Measurements from ENCODE around the gene CCL17.

DNA sequence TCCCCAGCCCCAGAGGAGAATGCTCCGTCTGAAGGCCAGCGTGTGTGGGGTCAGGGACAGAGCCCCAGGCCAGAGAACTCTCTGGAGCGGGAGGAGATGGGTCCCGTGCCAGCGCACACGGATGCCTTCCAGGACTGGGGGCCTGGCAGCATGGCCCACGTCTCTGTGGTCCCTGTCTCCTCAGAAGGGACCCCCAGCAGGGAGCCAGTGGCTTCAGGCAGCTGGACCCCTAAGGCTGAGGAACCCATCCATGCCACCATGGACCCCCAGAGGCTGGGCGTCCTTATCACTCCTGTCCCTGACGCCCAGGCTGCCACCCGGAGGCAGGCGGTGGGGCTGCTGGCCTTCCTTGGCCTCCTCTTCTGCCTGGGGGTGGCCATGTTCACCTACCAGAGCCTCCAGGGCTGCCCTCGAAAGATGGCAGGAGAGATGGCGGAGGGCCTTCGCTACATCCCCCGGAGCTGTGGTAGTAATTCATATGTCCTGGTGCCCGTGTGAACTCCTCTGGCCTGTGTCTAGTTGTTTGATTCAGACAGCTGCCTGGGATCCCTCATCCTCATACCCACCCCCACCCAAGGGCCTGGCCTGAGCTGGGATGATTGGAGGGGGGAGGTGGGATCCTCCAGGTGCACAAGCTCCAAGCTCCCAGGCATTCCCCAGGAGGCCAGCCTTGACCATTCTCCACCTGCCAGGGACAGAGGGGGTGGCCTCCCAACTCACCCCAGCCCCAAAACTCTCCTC, 21.9 kb upstream of the CCL17 start:
- TF ChIP-seq, protein P1, sequence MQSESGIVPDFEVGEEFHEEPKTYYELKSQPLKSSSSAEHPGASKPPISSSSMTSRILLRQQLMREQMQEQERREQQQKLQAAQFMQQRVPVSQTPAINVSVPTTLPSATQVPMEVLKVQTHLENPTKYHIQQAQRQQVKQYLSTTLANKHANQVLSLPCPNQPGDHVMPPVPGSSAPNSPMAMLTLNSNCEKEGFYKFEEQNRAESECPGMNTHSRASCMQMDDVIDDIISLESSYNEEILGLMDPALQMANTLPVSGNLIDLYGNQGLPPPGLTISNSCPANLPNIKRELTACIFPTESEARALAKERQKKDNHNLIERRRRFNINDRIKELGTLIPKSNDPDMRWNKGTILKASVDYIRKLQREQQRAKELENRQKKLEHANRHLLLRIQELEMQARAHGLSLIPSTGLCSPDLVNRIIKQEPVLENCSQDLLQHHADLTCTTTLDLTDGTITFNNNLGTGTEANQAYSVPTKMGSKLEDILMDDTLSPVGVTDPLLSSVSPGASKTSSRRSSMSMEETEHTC (IDR thresholded peaks at IDR 0.05): no peak
- TF ChIP-seq ZNF766 (CRISPR knock-in tag; conservative IDR thresholded peaks at IDR 0.05) (no peak), NR4A1 (CRISPR knock-in tag; IDR thresholded peaks at IDR 0.05) (no peak), NR4A1 (tag; IDR thresholded peaks at IDR 0.05) (no peak), JUNB (CRISPR knock-in tag; conservative IDR thresholded peaks at IDR 0.05) (no peak), HDAC2 (IDR thresholded peaks at IDR 0.05) (no peak), HDAC3 (IDR thresholded peaks at IDR 0.05; ENCODE audit: borderline replicate concordance, partially characterized antibody) (no peak), TAF7 (tag; IDR thresholded peaks at IDR 0.05) (no peak), HNRNPL (IDR thresholded peaks at IDR 0.05; ENCODE audit: low read depth, low read length) (no peak), SAFB (IDR thresholded peaks at IDR 0.05; ENCODE audit: borderline replicate concordance, low read depth, low read length) (no peak)
- TF ChIP-seq, protein P2, sequence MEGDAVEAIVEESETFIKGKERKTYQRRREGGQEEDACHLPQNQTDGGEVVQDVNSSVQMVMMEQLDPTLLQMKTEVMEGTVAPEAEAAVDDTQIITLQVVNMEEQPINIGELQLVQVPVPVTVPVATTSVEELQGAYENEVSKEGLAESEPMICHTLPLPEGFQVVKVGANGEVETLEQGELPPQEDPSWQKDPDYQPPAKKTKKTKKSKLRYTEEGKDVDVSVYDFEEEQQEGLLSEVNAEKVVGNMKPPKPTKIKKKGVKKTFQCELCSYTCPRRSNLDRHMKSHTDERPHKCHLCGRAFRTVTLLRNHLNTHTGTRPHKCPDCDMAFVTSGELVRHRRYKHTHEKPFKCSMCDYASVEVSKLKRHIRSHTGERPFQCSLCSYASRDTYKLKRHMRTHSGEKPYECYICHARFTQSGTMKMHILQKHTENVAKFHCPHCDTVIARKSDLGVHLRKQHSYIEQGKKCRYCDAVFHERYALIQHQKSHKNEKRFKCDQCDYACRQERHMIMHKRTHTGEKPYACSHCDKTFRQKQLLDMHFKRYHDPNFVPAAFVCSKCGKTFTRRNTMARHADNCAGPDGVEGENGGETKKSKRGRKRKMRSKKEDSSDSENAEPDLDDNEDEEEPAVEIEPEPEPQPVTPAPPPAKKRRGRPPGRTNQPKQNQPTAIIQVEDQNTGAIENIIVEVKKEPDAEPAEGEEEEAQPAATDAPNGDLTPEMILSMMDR (IDR thresholded peaks at IDR 0.05 in 2 of 3, conservative IDR thresholded peaks at IDR 0.05 in 1 of 3; ENCODE audit: insufficient read depth in 2 of 3, low read depth in 1 of 3, low read length in 3 of 3): no peak
- TF ChIP-seq, protein P3, sequence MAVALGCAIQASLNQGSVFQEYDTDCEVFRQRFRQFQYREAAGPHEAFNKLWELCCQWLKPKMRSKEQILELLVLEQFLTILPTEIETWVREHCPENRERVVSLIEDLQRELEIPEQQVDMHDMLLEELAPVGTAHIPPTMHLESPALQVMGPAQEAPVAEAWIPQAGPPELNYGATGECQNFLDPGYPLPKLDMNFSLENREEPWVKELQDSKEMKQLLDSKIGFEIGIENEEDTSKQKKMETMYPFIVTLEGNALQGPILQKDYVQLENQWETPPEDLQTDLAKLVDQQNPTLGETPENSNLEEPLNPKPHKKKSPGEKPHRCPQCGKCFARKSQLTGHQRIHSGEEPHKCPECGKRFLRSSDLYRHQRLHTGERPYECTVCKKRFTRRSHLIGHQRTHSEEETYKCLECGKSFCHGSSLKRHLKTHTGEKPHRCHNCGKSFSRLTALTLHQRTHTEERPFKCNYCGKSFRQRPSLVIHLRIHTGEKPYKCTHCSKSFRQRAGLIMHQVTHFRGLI (CRISPR knock-in tag; IDR thresholded peaks at IDR 0.05): no peak
